22Rv1 (cell line): ENCODE data around the gene KLHL33.

Source experiments
- CTCF ChIP-seq: fragments of 450-650 bp; IDR thresholded peaks from 2 replicates; pipeline ENCODE4 v1.5.1; 2017; ENCODE audit warnings: mild to moderate bottlenecking
- ZFX ChIP-seq: fragments of 450-650 bp; IDR thresholded peaks from 2 replicates; pipeline ENCODE4 v1.6.1; 2017; ENCODE audit warnings: antibody characterized with exemption, borderline replicate concordance

- TF ChIP-seq CTCF (no peak), ZFX (no peak)
These were observed 22.3 kb downstream of the KLHL33 start for GRCh38 chr14:20413744-20414082.
